Measurements from ENCODE around the gene DUSP9.
"Not testable (repeated sequence)": the region's sequence is repeated elsewhere in the genome, so short reads cannot be mapped to it uniquely, and the experiment has no call there.

Gene DUSP9

DNA sequence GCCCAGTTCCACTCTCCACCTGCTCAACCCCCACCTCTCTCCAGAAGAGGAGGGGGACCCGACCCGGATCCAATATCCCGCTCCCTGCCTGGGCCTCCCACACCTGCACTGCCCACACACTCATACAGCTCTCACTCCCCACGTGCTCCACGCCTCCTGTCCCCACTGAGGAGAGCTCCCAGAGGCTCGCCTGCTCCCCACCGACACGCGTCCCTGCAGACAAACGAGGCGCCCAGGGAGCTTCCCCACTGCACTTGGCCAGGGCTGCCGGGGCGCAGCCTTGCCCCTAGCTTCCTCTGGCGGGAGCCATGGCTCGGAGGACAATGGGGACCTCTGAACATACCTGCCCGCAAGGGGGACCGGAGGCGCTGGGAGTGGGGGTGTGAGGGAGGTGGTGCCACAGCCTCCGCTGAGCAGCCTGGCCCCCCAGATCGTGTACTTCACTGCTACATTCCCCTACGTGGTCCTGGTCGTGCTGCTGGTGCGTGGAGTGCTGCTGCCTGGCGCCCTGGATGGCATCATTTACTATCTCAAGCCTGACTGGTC, 45.7 kb downstream of the DUSP9 start:
- DNase-seq (ENCODE audit: low read depth) = no peak

DNA sequence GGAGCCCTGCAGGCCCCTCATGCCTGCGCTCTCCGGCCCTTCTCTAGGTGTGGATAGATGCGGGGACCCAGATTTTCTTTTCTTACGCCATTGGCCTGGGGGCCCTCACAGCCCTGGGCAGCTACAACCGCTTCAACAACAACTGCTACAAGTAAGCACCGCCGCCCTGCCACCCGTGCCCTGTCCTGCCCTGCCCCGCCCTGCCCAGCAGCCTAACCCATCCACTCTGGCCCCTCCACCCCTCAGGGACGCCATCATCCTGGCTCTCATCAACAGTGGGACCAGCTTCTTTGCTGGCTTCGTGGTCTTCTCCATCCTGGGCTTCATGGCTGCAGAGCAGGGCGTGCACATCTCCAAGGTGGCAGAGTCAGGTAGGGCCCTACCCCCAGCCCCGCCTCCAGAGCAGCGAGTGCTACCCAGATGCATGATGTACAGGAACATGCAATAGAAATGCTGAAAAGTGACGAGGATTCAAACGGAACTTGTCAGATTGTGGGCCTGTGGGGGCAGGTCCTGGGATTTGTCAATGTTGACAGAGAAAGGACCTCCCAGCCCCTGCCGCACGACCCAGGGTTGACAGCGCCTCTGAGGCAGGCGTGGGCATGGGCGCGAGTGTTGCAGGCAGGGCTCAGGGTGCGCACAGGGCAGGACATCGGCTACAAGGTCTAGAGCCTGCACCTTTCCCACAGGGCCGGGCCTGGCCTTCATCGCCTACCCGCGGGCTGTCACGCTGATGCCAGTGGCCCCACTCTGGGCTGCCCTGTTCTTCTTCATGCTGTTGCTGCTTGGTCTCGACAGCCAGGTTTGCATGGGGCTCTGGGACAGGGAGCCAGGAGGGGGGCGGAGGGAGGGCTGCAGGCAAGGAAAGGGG, 46.4 kb downstream of the DUSP9 start:
- no peak for DNase-seq (ENCODE audit: low read depth)

DNA sequence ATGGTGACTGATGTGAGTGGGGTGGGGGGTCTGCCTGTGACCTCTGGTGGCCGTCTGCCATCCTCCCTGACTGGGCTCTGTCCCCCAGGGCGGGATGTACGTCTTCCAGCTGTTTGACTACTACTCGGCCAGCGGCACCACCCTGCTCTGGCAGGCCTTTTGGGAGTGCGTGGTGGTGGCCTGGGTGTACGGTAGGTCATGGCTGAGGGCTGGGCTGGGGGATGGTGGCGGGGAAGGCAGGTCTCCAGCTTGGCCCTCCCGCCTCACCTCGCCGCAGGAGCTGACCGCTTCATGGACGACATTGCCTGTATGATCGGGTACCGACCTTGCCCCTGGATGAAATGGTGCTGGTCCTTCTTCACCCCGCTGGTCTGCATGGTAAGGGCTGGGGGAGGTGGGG, 47.3 kb downstream of the DUSP9 start:
- not testable (repeated sequence) for DNase-seq (ENCODE audit: low read depth)

DNA sequence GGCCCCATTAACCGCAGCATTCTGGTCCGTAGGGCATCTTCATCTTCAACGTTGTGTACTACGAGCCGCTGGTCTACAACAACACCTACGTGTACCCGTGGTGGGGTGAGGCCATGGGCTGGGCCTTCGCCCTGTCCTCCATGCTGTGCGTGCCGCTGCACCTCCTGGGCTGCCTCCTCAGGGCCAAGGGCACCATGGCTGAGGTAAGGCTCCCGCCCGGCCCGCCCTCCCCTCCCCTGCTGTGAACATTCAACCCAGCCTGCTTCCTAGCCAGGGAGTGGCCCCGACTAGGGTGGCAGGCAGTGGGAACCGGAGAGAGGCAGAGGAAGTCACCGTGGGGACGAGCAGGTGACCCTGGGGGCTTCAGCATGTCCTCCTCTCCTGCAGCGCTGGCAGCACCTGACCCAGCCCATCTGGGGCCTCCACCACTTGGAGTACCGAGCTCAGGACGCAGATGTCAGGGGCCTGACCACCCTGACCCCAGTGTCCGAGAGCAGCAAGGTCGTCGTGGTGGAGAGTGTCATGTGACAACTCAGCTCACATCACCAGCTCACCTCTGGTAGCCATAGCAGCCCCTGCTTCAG, 47.8 kb downstream of the DUSP9 start:
- DNase-seq (ENCODE audit: low read depth) = no peak

DNA sequence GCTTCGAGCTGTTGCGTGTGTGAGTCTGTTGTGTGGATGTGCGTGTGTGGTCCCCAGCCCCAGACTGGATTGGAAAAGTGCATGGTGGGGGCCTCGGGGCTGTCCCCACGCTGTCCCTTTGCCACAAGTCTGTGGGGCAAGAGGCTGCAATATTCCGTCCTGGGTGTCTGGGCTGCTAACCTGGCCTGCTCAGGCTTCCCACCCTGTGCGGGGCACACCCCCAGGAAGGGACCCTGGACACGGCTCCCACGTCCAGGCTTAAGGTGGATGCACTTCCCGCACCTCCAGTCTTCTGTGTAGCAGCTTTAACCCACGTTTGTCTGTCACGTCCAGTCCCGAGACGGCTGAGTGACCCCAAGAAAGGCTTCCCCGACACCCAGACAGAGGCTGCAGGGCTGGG, 49.1 kb downstream of the DUSP9 start:
- no peak for DNase-seq (ENCODE audit: low read depth)

DNA sequence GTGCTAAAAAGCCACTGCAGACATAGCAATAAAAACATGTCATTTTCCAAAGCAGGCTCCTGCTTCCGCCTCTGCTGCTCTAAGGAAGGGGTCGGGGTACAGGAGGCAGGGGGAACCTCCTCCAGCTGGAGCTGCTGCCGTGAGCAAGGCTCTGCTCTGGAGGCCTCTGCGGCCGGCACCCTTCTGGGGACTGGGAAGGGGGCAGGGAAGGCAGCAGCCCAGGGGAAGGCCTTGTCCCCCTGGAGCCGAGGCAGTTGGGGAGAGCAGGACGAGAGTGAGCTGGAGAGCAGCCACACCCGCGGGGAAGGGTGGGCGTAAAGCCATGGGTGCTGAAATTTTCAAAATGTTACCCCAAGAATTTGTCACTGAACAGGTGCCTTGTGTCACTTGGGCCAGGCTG, 49.5 kb downstream of the DUSP9 start:
- DNase-seq (ENCODE audit: low read depth) = not testable (repeated sequence)

DNA sequence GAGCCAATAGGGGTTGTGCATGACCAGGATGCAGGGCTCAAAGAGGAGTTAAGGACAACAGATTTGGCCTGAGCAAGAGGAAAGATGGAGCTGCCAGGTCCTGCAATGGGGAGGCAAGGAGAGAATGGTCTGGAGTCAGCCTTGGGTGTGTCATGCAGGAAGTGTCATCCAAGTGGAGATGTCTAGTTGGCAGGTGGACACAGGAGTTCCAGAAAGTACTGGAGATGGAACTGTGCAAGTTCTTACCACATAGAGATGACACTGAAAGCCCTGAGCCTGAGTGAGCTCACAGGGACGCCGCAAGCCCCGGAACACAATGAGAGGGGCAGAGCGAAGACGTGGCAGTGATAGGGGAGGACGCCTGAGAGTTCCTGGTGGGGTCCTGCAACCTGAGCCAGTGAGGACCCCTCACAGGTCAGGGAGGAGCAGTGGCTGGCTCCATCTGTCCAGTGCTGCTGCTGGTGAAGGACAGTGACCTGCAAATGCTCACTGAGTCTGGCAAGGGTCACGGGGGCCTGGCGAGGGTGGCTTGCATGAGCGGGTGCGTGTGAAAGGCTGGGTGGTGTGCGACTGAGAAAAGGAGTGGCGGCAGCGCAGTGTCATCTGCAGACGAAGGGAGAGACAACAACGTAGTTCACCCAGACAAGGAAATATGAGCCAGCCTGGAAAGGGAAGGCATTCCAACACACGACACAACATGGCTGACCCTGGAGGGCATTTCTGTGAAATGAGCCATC, 50.2 kb downstream of the DUSP9 start:
- not testable (repeated sequence) for DNase-seq (ENCODE audit: low read depth)

DNA sequence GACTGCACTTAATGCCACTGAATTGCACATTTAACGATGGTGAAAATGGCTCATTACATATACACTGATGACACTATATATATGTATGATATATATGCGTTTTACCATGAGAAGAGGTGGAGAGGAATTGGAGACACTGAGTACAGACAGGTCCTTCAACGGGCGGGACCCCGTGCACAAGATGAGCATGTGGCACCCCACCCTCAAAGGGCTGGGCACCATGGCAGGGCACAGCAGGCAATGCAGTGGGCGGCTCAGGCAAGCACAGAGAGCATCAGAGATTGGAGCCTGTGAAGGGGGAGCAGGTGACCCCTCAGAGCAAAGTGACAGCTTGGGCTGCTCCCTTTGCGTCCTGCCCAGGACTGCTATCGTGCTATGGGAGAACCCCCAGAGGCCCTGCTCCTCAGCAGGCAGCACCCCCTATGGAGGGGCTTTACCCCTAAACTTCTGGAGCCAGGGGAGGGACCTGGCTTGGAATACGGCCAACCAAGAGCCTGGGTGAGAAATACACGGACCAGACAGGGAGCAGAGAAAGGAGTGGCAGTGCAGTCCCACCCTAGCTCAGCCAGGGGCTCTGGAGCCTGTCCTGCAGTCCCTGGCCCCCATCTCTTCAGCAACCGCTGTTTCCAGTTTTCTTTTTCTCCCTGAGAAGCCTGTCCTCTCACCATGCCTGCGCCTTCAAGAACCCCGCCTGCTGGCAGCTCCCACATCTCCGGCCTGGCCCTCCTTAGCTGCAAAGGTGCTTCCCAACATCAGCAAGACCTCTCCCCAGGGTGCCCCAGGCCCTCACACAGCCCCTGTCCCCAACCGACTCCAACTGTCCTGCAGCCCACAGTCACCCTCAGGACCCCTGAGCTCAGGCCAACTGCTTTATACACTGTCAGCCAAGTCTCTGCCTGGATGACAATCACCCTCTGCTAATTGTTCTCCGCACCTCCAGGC, 51.2 kb downstream of the DUSP9 start:
- no peak for DNase-seq (ENCODE audit: low read depth)

DNA sequence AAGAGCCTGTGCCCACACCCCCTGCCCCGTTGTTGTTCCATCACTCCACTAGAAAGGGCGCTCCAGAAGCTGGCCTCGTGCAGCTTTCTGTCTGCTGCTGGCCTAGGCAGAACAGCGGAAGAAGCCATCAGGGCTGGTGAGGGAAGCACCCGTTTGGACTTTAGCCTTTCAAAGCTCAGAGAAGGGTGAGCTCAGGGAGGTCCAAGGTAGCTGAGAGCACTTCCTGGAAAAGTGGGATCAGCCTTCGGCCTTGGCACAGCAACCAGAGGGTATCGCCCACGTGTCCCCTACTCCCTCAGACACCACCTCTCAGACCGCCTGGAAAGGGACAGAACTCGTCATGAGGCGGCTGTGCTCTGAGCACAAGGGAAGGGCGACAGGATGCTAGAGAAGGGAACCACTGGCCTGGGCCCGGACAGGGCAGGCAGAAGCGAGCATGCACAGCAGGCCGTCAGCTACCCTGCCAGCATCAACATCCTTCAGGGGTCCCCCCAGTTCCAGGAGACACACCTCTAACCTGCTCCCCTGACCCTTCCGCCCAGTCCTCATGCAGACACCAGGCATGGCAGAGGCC, 52.3 kb downstream of the DUSP9 start:
- DNase-seq (ENCODE audit: low read depth) = not testable (repeated sequence)

DNA sequence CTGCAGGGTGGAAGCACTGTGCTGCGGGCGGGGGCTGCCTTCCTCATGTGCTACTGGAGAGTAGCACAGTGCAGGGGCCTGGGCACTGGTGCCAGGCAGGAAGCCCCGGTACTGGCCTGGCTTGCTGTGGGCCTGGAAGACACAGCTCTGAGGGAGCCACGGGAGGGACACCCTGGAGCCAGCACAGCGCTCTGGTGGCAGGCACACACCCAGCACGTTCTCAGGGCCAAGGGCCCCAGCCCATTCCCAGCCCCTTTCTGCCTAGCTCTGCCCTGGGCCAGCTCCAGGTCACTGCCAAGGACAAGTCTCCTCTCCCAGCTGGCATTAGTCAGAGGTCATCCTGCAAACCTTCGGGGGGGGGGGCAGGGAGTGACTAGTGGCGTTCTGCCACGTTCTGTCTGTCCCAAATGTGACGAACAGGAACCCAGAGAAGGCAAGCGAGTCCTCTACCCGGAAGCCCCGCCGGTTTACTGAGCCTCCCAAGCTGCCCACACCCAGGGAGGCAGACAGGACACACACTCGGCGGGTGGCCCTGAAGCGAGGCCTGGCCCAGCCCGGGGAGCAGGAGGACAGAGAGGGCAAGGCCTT, 52.9 kb downstream of the DUSP9 start:
- not testable (repeated sequence) for DNase-seq (ENCODE audit: low read depth)

DNA sequence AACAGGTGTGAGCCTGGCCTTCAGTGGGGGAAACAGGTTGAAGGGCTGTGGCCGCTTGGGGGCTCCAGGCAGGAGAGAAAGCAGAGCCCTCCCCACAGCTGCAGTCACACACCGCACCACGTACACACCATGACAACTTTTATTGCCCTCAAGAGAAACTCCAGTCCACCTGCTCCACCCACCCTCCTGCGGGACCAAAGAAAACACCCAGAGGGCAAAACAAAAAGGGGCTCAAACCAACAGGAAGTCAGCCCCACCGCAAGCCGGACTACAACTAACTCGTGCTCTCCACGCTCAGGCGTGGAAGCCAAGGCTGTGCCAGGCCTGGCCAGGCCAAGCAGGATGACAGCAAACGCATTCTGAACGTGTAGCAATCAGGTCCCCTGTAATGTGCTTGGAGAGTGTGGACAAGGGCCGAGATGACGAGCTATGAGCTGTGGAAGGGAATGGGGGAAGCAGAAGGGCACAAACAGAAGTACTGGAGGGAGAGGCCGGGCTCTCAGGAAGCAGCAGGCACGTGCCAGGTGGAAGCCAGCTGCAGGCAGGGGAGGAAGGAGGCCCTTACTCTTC, 53.5 kb downstream of the DUSP9 start:
- DNase-seq (ENCODE audit: low read depth) = no peak
